IMR-90 (cell line): ENCODE measurements around the gene SOWAHC. TPM values are rescaled to one million over a fixed set of nuclear protein-coding genes. Genes with fewer than 3 reads are reported as not detected.
A peak's percentile ranks its signal among the peaks of the same experiment; 100 is the strongest.

ENCODE experiments used
- ATAC-seq: fragments of 200-7000 bp; cut with Tn5 transposase; 2 replicates; pipeline ENCODE4 v1.9.1; 2020; ENCODE audit warnings: low read depth, mild to moderate bottlenecking, moderate library complexity
- BruUV-seq: library from RNA; stranded (reverse); fragments of 400-500 nt; replicated peaks from 2 replicates; lab custom pipeline; 2021; lab: Mats Ljungman, UMichigan
- CTCF ChIA-PET: fragments of 300-600 bp; formaldehyde crosslinking; extraction: SDS; loops from one replicate; lab custom pipeline; 2021; ENCODE audit warnings: antibody characterized with exemption; lab: Yijun Ruan, JAX
- POLR2A ChIA-PET: fragments of 300-600 bp; sonication (Branson Sonifier 250); formaldehyde crosslinking; loops from one replicate; lab custom pipeline; 2022; ENCODE audit warnings: antibody characterized with exemption; ENCODE audit not compliant: unreplicated experiment; lab: Charles Lee
- DNase-seq: peaks from one replicate; pipeline ENCODE4 v3.0.0; 2013
- H2AFZ ChIP-seq: replicated peaks from 2 replicates; pipeline ENCODE3; 2013; ENCODE audit warnings: low read length, mild to moderate bottlenecking; ENCODE audit not compliant: poor library complexity
- H2AK5ac ChIP-seq: 2 replicates; pipeline ENCODE4 v1.6.1; 2013; ENCODE audit warnings: low read depth, low read length, inconsistent platforms
- H2AK9ac ChIP-seq: replicated peaks from 2 replicates; pipeline ENCODE3; 2013; ENCODE audit warnings: mild to moderate bottlenecking, low read depth, low read length, moderate library complexity; ENCODE audit not compliant: poor library complexity
- H2BK120ac ChIP-seq: 2 replicates; pipeline ENCODE4 v1.6.1; 2013; ENCODE audit warnings: low read depth, low read length, inconsistent platforms
- H2BK15ac ChIP-seq: 3 replicates; pipeline ENCODE4 v1.6.1; 2013; ENCODE audit warnings: low read depth, low read length, inconsistent platforms
- H2BK20ac ChIP-seq: 2 replicates; pipeline ENCODE4 v1.6.1; 2013; ENCODE audit warnings: low read depth, mild to moderate bottlenecking, inconsistent platforms, low read length, moderate library complexity
- H2BK5ac ChIP-seq: 2 replicates; pipeline ENCODE4 v1.6.1; 2013; ENCODE audit warnings: mild to moderate bottlenecking, low read depth, low read length, inconsistent platforms; ENCODE audit not compliant: poor library complexity, severe bottlenecking
- H3K14ac ChIP-seq: replicated peaks from 2 replicates; pipeline ENCODE4 v1.6.1; 2013; ENCODE audit warnings: low read depth, low read length, inconsistent platforms
- H3K18ac ChIP-seq: 2 replicates; pipeline ENCODE4 v1.6.1; 2013; ENCODE audit warnings: low read depth, low read length, control low read depth
- H3K23ac ChIP-seq: 2 replicates; pipeline ENCODE4 v1.6.1; 2013; ENCODE audit warnings: low read depth, low read length, inconsistent platforms
- H3K27ac ChIP-seq: 2 replicates; pipeline ENCODE4 v1.5.1; 2013; ENCODE audit warnings: mild to moderate bottlenecking, control low read depth, low read length; ENCODE audit not compliant: insufficient read depth
- H3K27me3 ChIP-seq: 2 replicates; pipeline ENCODE4 v1.6.1; 2013; ENCODE audit warnings: low read length; ENCODE audit not compliant: control insufficient read depth, insufficient read depth
- H3K36me3 ChIP-seq: 2 replicates; pipeline ENCODE4 v1.6.1; 2013; ENCODE audit warnings: low read length, mixed read lengths; ENCODE audit not compliant: control insufficient read depth, insufficient read depth
- H3K4ac ChIP-seq: 2 replicates; pipeline ENCODE4 v1.6.1; 2013; ENCODE audit warnings: low read depth, low read length, inconsistent platforms
- H3K4me1 ChIP-seq: 2 replicates; pipeline ENCODE4 v1.6.1; 2013; ENCODE audit warnings: low read length, mixed read lengths; ENCODE audit not compliant: control insufficient read depth, insufficient read depth
- H3K4me2 ChIP-seq: 2 replicates; pipeline ENCODE4 v1.6.1; 2013; ENCODE audit warnings: low read depth, mild to moderate bottlenecking, control low read depth, low read length, moderate library complexity
- H3K4me3 ChIP-seq: 2 replicates; pipeline ENCODE4 v1.5.1; 2013; ENCODE audit warnings: low read depth, mild to moderate bottlenecking, control low read depth, low read length, moderate library complexity; ENCODE audit not compliant: insufficient read depth
- H3K56ac ChIP-seq: 2 replicates; pipeline ENCODE4 v1.6.1; 2013; ENCODE audit warnings: low read length, inconsistent platforms; ENCODE audit not compliant: insufficient read depth; ENCODE audit errors: extremely low read depth
- H3K79me1 ChIP-seq, 2 experiments: 2 replicates each; pipeline ENCODE4 v1.6.1; 2013; ENCODE audit warnings: low read length in 2 of 2, inconsistent platforms in 1 of 2, low read depth in 1 of 2
- H3K9ac ChIP-seq: 2 replicates; pipeline ENCODE4 v1.6.1; 2013; ENCODE audit warnings: low read depth, low read length, control low read depth
- H3K9me1 ChIP-seq: 2 replicates; pipeline ENCODE4 v1.6.1; 2013; ENCODE audit warnings: low read length, inconsistent platforms; ENCODE audit not compliant: insufficient read depth
- H3K9me3 ChIP-seq: 2 replicates; pipeline ENCODE4 v1.6.1; 2013; ENCODE audit warnings: low read length; ENCODE audit not compliant: control insufficient read depth, insufficient read depth
- H4K20me1 ChIP-seq: 2 replicates; pipeline ENCODE4 v1.6.1; 2013; ENCODE audit warnings: low read length, inconsistent platforms; ENCODE audit not compliant: insufficient read depth
- H4K5ac ChIP-seq: 2 replicates; pipeline ENCODE4 v1.6.1; 2013; ENCODE audit warnings: mild to moderate bottlenecking, low read depth, low read length, control low read depth
- H4K8ac ChIP-seq, 2 experiments: 2 replicates each; pipeline ENCODE4 v1.6.1; 2013; ENCODE audit warnings: low read depth in 2 of 2, low read length in 2 of 2, control low read depth in 1 of 2, inconsistent platforms in 1 of 2
- H4K91ac ChIP-seq: 2 replicates; pipeline ENCODE4 v1.6.1; 2013; ENCODE audit warnings: low read depth, low read length, inconsistent platforms; ENCODE audit not compliant: insufficient read depth
- CEBPB ChIP-seq: IDR thresholded peaks from 2 replicates; pipeline ENCODE4 v1.6.1; 2012; ENCODE audit warnings: low read depth, low read length, improper control_type of control experiment
- FOS ChIP-seq: fragments of 150-350 bp; IDR thresholded peaks from 2 replicates; pipeline ENCODE4 v1.6.1; 2016; ENCODE audit warnings: low read depth, low read length
- WGBS, 2 experiments: methylation state at CpG; one replicate each; pipeline versions ENCODE4 v1.1.5 to v1.1.7; 2013; ENCODE audit warnings: missing lambda C conversion rate in 2 of 2; ENCODE audit not compliant: insufficient read length in 1 of 2; ENCODE audit errors: extremely low coverage in 2 of 2; 5-methylcytosine and 5-hydroxymethylcytosine counted together
- dilution Hi-C: fragments of 300-500 bp; cut with HindIII; formaldehyde crosslinking; loops from one replicate; pipeline ENCODE4 v1.14.3; 2018; ENCODE audit warnings: low sequenced_read_pairs; ENCODE audit not compliant: unreplicated experiment
- in situ Hi-C: fragments of 300-500 bp; cut with MboI; formaldehyde crosslinking; loops from 3 replicates; pipeline ENCODE4 v1.14.3; 2019; ENCODE audit warnings: low sequenced_read_pairs, inconsistent platforms, mixed read lengths
- intact Hi-C: fragments of 100-400 bp; cut with micrococcal nuclease; formaldehyde crosslinking; loops from 2 replicates; pipeline ENCODE4 v1.10.0; 2022
- polyA plus RNA-seq, 3 experiments: library from polyadenylated mRNA; depleted of rRNA; stranded (reverse); fragments of >200 nt; gene quantifications; 2 replicates each; pipeline ENCODE4 v1.2.3, GENCODE V29; 2012; ENCODE audit warnings: low replicate concordance in 1 of 3
- total RNA-seq: library from RNA; depleted of rRNA; stranded (reverse); fragments of >200 nt; gene quantifications from 2 replicates; pipeline ENCODE4 v1.2.3, GENCODE V29; 2012

SOWAHC gene
- total and polyA plus RNA-seq, 2 of the 4 experiments (the other 2 are of a cell fraction), result 3.2 to 4.8 TPM

DNA sequence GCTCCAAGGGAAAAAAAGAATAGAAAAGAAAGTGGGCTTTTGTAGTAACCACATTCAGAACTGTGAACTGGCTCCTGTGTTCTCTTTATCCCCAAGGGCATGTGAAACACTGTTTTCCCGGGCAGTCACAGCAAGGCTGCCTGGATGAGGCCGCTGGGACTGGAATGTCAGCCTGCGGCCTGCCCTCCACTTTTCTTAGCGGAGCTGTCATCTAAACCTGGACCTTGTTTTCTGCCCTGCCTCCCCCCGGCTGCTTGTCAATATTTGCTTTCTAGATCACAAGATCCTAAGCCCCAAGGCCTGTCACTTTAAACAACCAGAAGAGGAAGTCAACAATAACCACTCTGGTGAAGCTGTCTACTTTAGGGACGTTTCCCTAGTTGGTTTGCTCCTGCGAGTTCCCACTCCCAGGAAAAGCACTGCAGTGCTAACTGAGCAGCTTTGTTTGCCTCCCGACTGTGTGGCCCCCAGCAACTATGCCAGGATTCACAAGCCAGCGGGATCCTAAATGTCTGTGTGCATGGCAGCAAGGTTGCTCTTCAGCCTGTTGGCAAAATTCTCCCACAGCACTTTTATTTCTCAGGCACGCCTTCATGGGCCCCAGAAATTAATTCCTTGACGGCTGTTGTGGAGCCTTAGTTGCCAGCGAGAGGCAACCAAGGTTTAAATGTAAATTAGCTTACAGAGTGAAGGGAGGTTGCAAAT, 30.6 kb downstream of the SOWAHC start:
- no peaks in the 10 kb centered on the region for H3K79me1 ChIP-seq
- H2AFZ ChIP-seq, result peak overlapping the region; percentile 76
- no peak overlapping the region for H3K14ac ChIP-seq
- H4K8ac ChIP-seq, result no peak overlapping the region
- no peak overlapping the region for H3K9ac ChIP-seq
- no peak overlapping the region for H2BK5ac ChIP-seq
- BruUV-seq, result no TSS peak
- no peak overlapping the region for H2AK9ac ChIP-seq
- H3K4me1 ChIP-seq, result 0 out of 2 replicates have a peak, but pooled peaks cover 3% of the 10 kb centered on the region
- no peak overlapping the region for H2BK20ac ChIP-seq
- no peak overlapping the region for H3K23ac ChIP-seq
- no peak overlapping the region for H4K91ac ChIP-seq
- no peaks in the 10 kb centered on the region for H3K36me3 ChIP-seq
- no peak overlapping the region for H3K18ac ChIP-seq
- DNase-seq, result no peak
- ChIA-PET CTCF (interaction anchor here (0.6 kb wide), 1 partner anchor 57 kb away, joined by 3 read pairs; no protein-coding TSS in a partner anchor), POLR2A (no interaction called here)
- H4K20me1 ChIP-seq, result no peaks in the 10 kb centered on the region
- H3K4me2 ChIP-seq, result no peak overlapping the region
- TF ChIP-seq CEBPB (no peak), FOS (no peak)
- no peak overlapping the region for H3K56ac ChIP-seq
- dilution Hi-C loops (no loop called here), in situ Hi-C loops (no loop called here), intact Hi-C loops (no loop called here)
- H3K4me3 ChIP-seq, result no peak overlapping the region
- H3K9me3 ChIP-seq, result no peaks in the 10 kb centered on the region
- no peaks in the 10 kb centered on the region for H3K27me3 ChIP-seq
- no peaks in the 10 kb centered on the region for H3K9me1 ChIP-seq
- no peak overlapping the region for H2AK5ac ChIP-seq
- H4K5ac ChIP-seq, result no peak overlapping the region
- WGBS, 2 experiments, result 32% methylated on average over 7 of the region's 12 CpGs; no CpG with 5 or more reads in 1 of the 2 experiments
- H3K4ac ChIP-seq, result no peak overlapping the region
- H3K27ac ChIP-seq, result no peak overlapping the region
- H2BK120ac ChIP-seq, result no peak overlapping the region
- no peak overlapping the region for H2BK15ac ChIP-seq
- ATAC-seq, result 0 out of 2 replicates have a peak, but pooled peaks have one; percentile 33
